Fibroblast of mammary gland (primary cell): ENCODE measurements around the gene DNMT3B.

Experiments
- DNase-seq: peaks from one replicate; pipeline ENCODE4 v3.0.0-alpha.2; 2010; ENCODE audit warnings: low read depth
- H3K4me3 ChIP-seq: 2 replicates; pipeline ENCODE4 v1.5.1; 2011; ENCODE audit warnings: low read depth, mild to moderate bottlenecking, low read length, moderate library complexity; ENCODE audit not compliant: control insufficient read depth
- CTCF ChIP-seq: conservative IDR thresholded peaks from 2 replicates; pipeline ENCODE4 v1.5.1; 2011; ENCODE audit warnings: low read depth, low read length, inconsistent platforms; ENCODE audit not compliant: control insufficient read depth, insufficient read depth

Gene DNMT3B

GRCh38 chr20:32810941-32811340, 48.8 kb downstream of the DNMT3B start:
- TF ChIP-seq CTCF: no peak
- no peak overlapping the region for H3K4me3 ChIP-seq

GRCh38 chr20:32811886-32812285, 49.7 kb downstream of the DNMT3B start:
- no peak overlapping the region for H3K4me3 ChIP-seq
- no peak for DNase-seq
- no peak for TF ChIP-seq CTCF

More at GRCh38 chr20:32810941-32811340, 48.8 kb downstream of the DNMT3B start:
- DNase-seq: no peak

- peak; percentile 16 for DNase-seq
- TF ChIP-seq CTCF: no peak
- H3K4me3 ChIP-seq: peak overlapping the region; percentile 74
Measured at GRCh38 chr20:32819992-32820697, 58.0 kb downstream of the DNMT3B start.

GRCh38 chr20:32820698-32821377, 58.7 kb downstream of the DNMT3B start:
- H3K4me3 ChIP-seq: peak overlapping the region; percentile 74
- TF ChIP-seq CTCF: no peak
- DNase-seq: peak; percentile 10

GRCh38 chr20:32822225-32822624, 60.0 kb downstream of the DNMT3B start:
- no peak for TF ChIP-seq CTCF
- H3K4me3 ChIP-seq: no peak overlapping the region

GRCh38 chr20:32823078-32823477, 60.9 kb downstream of the DNMT3B start:
- no peak overlapping the region for H3K4me3 ChIP-seq
- peak; percentile 81 for DNase-seq
- TF ChIP-seq CTCF: peak; percentile 38

More at GRCh38 chr20:32822225-32822624, 60.0 kb downstream of the DNMT3B start:
- DNase-seq: no peak
